Lung (tissue), 12 donors: ENCODE data around the gene HLA-DQB1. TPM values are rescaled to one million over a fixed set of nuclear protein-coding genes. Genes with fewer than 3 reads are reported as not detected.
A peak's percentile ranks its signal among the peaks of the same experiment; 100 is the strongest.

Experiments used
- ATAC-seq: fragments of 200-7000 bp; cut with Tn5 transposase; one replicate; pipeline ENCODE4 v1.9.1; 2020; ENCODE audit warnings: moderate number of reproducible peaks; ENCODE audit not compliant: insufficient read depth, low FRiP score
- DNase-seq, 3 donors: peaks; one replicate each; pipeline ENCODE4 v3.0.0-alpha.2; 2013 to 2017
- H3K27ac ChIP-seq, 2 donors: one replicate each; pipeline ENCODE4 v1.5.1; 2013; ENCODE audit warnings: mild to moderate bottlenecking in 2 of 2, moderate library complexity in 2 of 2, control low read depth in 1 of 2, inconsistent platforms in 1 of 2, low read depth in 1 of 2, low read length in 1 of 2
- H3K27me3 ChIP-seq, 3 donors: one replicate each; pipeline ENCODE4 v1.5.1; 2013; ENCODE audit warnings: low read length in 2 of 3; ENCODE audit not compliant: control insufficient read depth in 3 of 3, insufficient read depth in 3 of 3
- H3K36me3 ChIP-seq, 4 donors: one replicate each; pipeline ENCODE4 v1.5.1; 2013; ENCODE audit warnings: low read length in 4 of 4, mild to moderate bottlenecking in 1 of 4, moderate library complexity in 1 of 4; ENCODE audit not compliant: control insufficient read depth in 4 of 4, insufficient read depth in 4 of 4
- H3K4me1 ChIP-seq, 5 donors: one replicate each; pipeline ENCODE4 v1.5.1; 2013; ENCODE audit warnings: low read length in 5 of 5, mild to moderate bottlenecking in 2 of 5, moderate library complexity in 1 of 5; ENCODE audit not compliant: control insufficient read depth in 5 of 5, insufficient read depth in 5 of 5
- H3K4me3 ChIP-seq: one replicate; pipeline ENCODE4 v1.5.1; 2013; ENCODE audit warnings: mild to moderate bottlenecking, control low read depth, moderate library complexity
- H3K9ac ChIP-seq, 2 donors: one replicate each; pipeline ENCODE4 v1.5.1; 2013; ENCODE audit warnings: low read length in 2 of 2, control low read depth in 1 of 2; ENCODE audit not compliant: insufficient read depth in 1 of 2
- H3K9me3 ChIP-seq, 4 donors: one replicate each; pipeline ENCODE4 v1.5.1; 2013; ENCODE audit warnings: low read length in 3 of 4, mild to moderate bottlenecking in 1 of 4, moderate library complexity in 1 of 4; ENCODE audit not compliant: control insufficient read depth in 4 of 4, insufficient read depth in 3 of 4
- CTCF ChIP-seq: IDR thresholded peaks from 2 replicates; pipeline ENCODE4 v1.5.1; 2012; ENCODE audit warnings: mild to moderate bottlenecking; ENCODE audit errors: control extremely low read depth, extremely low read depth
- WGBS, 2 donors: extraction: QIAGEN DNeasy Blood & Tissue Kit; methylation state at CpG; one replicate each; pipeline ENCODE4 v1.1.7; 2013; 5-methylcytosine and 5-hydroxymethylcytosine counted together
- polyA plus RNA-seq, 2 donors: library from polyadenylated mRNA; stranded (reverse); fragments of 200-250 nt; gene quantifications; one replicate each; pipeline ENCODE4 v1.2.1, GENCODE V29; 2013
- total RNA-seq, 2 donors: library from RNA; depleted of rRNA in 1 of 2; stranded (reverse); fragments of >200 nt in 1 of 2; gene quantifications; one replicate each; pipeline ENCODE4 v1.2.1, GENCODE V29; 2014 to 2021
- donor health status: control.
- donor health status: control.
- donor health status: Bipolar disorder and iron deficiency.
- donor health status: healthy.
- donor health status: DM: yes; HTN: yes; CAD: no.

The HLA-DQB1 gene
- total and polyA plus RNA-seq, 4 donors, result 4.1 to 1,148 (median 102) TPM

GRCh38 chr6:32615885-32616532 lies 50.4 kb downstream of the HLA-DQB1 start:
- TF ChIP-seq CTCF, result no peak
- DNase-seq, result no peak
- H3K27me3 ChIP-seq, result no peaks in the 10 kb centered on the region
- WGBS, 2 donors, result 41 to 47% methylated on average over 3 of the region's 3 CpGs
- no peak overlapping the region for H3K9ac ChIP-seq
- H3K9me3 ChIP-seq, result peaks cover 0 to 2% (median 0%) of the 10 kb centered on the region in 4 donors
- H3K4me1 ChIP-seq, result no peaks in the 10 kb centered on the region
- H3K4me3 ChIP-seq, result no peak overlapping the region
- no peak for ATAC-seq
- H3K27ac ChIP-seq, result no peak overlapping the region
- no peaks in the 10 kb centered on the region for H3K36me3 ChIP-seq

- 29 to 76% methylated on average over 1 of the region's 1 CpG for WGBS, 2 donors
- Histone ChIP-seq H3K27me3 (no peaks in the 10 kb centered on the region), H3K27ac (peak overlapping the region in 1 of 2 donors; percentile 46), H3K9ac (no peak overlapping the region), H3K9me3 (peaks cover 0 to 2% (median 0%) of the 10 kb centered on the region in 4 donors), H3K4me3 (no peak overlapping the region), H3K36me3 (no peaks in the 10 kb centered on the region), H3K4me1 (no peaks in the 10 kb centered on the region)
- TF ChIP-seq CTCF, result no peak
- ATAC-seq (no peak), DNase-seq (peak in 1 of 3 donors; percentile 10)
These were observed 51.9 kb downstream of the HLA-DQB1 start for GRCh38 chr6:32614366-32615081.

- Histone ChIP-seq H3K9ac (no peak overlapping the region), H3K27me3 (no peaks in the 10 kb centered on the region), H3K27ac (no peak overlapping the region), H3K4me1 (no peaks in the 10 kb centered on the region), H3K4me3 (no peak overlapping the region), H3K36me3 (no peaks in the 10 kb centered on the region), H3K9me3 (peaks cover 0 to 2% (median 0%) of the 10 kb centered on the region in 4 donors)
- 37 to 64% methylated on average over 6 of the region's 6 CpGs for WGBS, 2 donors
- DNase-seq, result no peak
- no peak for ATAC-seq
- no peak for TF ChIP-seq CTCF
These were observed 53.0 kb downstream of the HLA-DQB1 start for GRCh38 chr6:32613475-32613874.
